IPS-18c (cell line): ENCODE results near the gene VENTX.

Experiments
- H3K4me3 ChIP-seq: 2 replicates; pipeline ENCODE4 v1.7.0; 2013; ENCODE audit warnings: low read depth, mild to moderate bottlenecking, low read length, moderate library complexity; ENCODE audit not compliant: insufficient read depth
- H3K9me3 ChIP-seq: one replicate; pipeline ENCODE4 v1.6.1; 2013; ENCODE audit warnings: mild to moderate bottlenecking, low read length, moderate library complexity; ENCODE audit not compliant: control insufficient read depth, insufficient read depth

VENTX gene

DNA sequence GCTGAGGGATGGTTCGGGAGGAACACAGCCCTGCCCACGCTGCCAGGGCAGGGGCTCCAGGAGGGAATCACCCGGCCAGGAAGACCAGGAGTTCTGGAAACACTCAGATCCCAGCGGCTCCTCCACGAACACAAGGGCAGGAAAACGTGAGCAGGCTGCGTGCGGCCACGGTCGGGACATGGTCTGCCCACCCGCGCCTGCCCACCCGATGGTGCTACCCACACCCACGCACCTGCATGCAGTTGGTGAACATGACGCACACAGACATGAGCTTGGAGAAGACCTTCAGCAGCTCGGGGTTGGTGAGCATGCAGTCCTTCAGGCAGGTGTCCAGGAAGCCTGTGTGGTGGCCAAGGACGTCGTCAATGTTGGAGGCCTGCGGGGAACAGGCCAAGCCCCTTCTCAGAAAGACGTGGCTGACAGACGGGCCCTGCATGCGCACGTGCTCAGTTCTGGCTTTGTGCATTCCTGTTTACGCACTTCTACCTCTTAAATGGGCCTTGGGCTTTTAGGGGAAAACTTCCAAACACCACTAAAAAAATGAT, 45.3 kb downstream of the VENTX start:
- no peak overlapping the region for H3K4me3 ChIP-seq

DNA sequence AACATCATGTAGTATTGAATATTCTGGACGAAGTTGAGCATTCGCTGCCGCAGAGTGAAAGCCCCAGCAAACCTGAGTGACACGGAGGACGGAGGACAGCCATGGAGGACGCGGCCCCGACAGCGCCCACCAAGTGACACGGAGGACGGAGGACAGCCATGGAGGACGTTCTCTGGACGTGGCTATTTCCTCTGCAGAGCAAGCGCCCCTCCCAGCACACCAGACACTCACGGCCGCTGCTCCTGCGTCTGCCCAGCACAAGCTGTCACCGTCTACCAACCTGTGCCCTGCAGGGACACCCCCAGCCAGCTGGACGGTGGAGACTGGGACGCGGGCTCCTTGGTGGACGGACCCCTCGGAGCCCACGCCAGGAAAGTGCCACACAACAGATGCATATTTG, 46.3 kb downstream of the VENTX start:
- Histone ChIP-seq H3K9me3 (no peaks in the 10 kb centered on the region), H3K4me3 (no peak overlapping the region)

More for the DNA sequence above, 45.3 kb downstream of the VENTX start:
- no peaks in the 10 kb centered on the region for H3K9me3 ChIP-seq

DNA sequence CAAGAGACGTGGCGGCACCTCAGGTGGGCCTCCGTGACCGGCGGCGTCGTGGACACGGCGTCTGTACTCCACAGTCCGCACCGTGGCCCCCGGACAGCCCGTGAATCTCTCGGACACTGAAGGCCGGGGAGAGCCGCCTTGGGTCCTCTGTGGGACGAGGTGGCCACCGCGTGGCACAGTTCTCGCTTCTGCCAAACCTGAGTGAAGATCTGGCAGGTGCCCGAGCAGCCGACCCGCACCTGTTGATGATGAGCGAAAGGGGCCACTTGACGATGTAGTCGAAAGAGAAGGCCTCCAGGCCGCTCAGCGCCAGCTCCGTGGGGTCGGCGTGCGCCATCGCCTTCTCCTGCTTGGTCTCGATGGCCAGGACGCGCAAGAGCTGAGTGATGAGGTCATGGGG, 47.6 kb downstream of the VENTX start:
- Histone ChIP-seq H3K4me3 (no peak overlapping the region), H3K9me3 (no peaks in the 10 kb centered on the region)

DNA sequence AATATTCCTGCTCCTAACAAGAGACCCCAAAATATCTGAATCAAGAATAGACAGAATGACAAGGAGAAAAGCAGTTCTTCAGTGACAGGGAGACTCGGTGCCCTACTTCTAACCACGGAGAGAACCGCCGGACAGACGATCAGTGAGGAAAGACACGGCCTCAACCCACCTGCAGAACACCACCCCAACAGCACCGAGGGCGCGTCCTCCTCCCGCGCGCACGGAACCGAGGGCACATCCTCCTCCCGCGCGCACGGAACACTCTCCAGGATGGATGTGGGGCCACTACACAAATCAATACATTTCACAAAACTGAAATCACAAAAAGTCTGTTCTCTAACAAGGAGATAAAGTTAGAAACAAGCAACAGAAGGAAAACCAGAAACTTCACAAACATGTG, 48.7 kb downstream of the VENTX start:
- H3K9me3 ChIP-seq, result no peaks in the 10 kb centered on the region
- H3K4me3 ChIP-seq, result no peak overlapping the region

DNA sequence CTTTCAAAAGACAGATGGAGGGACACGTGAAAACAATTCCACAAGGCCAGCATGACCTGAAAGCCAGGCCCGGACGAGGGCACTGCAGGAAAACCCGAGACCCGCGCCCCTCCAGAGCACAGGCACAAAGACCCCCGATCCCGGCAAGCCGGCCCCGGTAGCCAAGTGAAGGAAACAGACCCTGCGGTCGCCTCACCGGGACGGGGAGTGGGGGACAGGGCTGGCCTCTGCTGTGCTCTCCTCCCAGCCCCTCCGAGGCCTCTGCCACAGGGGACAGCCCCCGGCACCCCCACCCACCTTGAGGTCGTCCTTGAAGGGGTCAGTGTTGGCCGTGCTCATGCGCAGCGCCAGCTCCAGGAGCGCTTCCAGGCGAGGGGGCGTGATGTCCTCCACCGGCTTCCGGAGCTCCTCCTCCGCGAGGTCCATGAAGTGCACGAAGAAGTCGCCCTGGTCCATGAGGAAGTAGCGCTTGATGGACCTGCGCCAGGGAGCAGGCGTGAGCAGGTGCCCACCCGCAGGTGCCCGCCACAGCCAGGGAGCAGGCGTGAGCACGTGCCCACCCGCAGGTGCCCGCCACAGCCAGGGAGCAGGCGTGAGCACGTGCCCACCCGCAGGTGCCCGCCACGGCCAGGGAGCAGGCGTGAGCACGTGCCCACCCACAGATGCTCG, 50.3 kb downstream of the VENTX start:
- Histone ChIP-seq H3K9me3 (no peaks in the 10 kb centered on the region), H3K4me3 (no peak overlapping the region)

DNA sequence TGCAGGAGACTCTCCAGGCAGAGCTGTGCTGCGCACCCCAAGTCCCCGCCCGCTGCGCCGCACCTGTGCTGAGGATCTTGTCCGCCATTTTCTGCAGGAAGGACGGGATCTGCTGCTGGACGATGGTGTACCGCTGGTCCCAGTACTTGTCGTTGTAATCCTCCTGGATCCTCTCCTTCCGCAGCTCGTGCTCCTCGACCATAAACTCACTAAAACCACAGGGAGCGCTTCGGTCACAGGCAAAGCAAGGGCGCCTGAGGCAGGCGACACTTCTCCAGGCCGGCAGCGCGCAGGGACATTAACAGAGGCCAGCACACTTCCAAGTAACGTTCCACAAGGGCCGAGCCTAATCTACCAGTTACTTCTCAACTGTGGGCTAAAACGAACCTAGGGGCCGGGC, 52.1 kb downstream of the VENTX start:
- Histone ChIP-seq H3K9me3 (no peaks in the 10 kb centered on the region), H3K4me3 (no peak overlapping the region)
